D721Med (cell line): ENCODE data around the gene AGAP1.

Experiments
- DNase-seq: peaks from one replicate; pipeline ENCODE4 v3.0.0; 2011; ENCODE audit warnings: low spot score; ENCODE audit not compliant: insufficient read length
- FAIRE-seq: peaks from 2 replicates; lab custom pipeline; 2011; peaks lifted over from hg19 to GRCh38; lab: Jason Lieb, UNC
- TF ChIP-seq, protein P1 (sequence below): IDR thresholded peaks from 2 replicates; pipeline ENCODE4 v1.5.1; 2012; ENCODE audit warnings: mild to moderate bottlenecking, control low read depth; ENCODE audit not compliant: insufficient read depth; ENCODE audit errors: missing control alignments

AGAP1 gene

DNA sequence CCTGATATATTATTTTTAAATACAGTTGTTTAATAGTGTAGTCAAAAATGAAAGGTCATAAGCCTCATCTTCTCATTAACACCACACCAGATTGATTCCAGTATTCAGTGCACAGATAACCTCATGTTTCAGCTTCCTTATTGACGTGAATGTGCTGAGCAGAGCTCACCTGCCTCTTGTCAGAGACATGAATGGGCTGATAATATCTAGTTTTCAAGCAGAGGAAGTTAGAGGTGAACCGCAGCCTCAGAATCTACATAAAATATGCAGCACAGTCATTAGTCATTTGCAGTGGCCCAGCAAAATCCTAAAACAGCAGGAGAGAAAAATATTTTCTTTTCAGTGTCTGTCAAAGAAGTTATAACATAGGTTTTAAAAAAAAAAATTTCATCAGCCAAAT is 458.1 kb downstream of the AGAP1 start:
- DNase-seq (no peak), FAIRE-seq (no peak)
- TF ChIP-seq, protein P1, sequence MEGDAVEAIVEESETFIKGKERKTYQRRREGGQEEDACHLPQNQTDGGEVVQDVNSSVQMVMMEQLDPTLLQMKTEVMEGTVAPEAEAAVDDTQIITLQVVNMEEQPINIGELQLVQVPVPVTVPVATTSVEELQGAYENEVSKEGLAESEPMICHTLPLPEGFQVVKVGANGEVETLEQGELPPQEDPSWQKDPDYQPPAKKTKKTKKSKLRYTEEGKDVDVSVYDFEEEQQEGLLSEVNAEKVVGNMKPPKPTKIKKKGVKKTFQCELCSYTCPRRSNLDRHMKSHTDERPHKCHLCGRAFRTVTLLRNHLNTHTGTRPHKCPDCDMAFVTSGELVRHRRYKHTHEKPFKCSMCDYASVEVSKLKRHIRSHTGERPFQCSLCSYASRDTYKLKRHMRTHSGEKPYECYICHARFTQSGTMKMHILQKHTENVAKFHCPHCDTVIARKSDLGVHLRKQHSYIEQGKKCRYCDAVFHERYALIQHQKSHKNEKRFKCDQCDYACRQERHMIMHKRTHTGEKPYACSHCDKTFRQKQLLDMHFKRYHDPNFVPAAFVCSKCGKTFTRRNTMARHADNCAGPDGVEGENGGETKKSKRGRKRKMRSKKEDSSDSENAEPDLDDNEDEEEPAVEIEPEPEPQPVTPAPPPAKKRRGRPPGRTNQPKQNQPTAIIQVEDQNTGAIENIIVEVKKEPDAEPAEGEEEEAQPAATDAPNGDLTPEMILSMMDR = no peak

DNA sequence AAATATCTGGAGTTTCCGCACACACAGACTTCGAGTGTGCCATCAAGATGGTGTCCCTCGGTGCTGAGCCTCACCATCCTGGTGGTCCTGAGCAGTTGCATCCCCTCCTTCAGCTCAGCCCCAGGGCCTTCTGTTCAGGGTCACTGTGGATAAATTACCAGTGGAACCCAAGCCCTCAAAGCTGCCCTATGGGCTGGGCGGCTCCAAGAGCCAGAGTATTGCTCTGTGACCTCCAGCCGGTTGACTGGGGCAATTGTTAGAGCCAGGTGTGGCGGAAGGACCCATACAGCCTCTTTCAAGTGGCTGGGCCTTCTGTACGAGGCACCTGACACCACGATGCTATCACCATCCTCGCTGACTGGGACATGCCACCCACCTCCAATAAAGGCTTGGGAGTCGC is 458.9 kb downstream of the AGAP1 start:
- TF ChIP-seq, protein P1 = no peak
- DNase-seq = no peak
- FAIRE-seq = no peak

DNA sequence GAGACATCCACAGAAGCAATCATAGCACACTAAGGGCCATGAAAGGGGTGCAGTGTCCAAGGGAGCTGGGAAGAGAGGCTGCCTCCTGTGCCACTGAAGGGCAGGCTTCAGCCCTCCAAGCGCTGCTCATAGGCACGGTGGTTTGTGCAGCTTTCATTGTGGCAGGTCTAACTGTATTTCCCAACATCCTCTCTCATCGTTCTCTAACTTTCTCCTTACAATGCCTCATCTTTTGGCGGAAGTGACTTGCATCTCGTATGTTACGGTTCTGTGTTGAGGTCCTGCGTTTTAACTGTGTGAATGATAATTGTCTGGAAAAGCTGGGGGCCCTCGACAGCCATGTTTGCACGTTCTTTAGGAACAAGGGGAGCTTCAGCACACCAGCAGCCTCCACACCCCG is 460.4 kb downstream of the AGAP1 start:
- FAIRE-seq (no peak), DNase-seq (no peak)
- TF ChIP-seq, protein P1 = no peak

DNA sequence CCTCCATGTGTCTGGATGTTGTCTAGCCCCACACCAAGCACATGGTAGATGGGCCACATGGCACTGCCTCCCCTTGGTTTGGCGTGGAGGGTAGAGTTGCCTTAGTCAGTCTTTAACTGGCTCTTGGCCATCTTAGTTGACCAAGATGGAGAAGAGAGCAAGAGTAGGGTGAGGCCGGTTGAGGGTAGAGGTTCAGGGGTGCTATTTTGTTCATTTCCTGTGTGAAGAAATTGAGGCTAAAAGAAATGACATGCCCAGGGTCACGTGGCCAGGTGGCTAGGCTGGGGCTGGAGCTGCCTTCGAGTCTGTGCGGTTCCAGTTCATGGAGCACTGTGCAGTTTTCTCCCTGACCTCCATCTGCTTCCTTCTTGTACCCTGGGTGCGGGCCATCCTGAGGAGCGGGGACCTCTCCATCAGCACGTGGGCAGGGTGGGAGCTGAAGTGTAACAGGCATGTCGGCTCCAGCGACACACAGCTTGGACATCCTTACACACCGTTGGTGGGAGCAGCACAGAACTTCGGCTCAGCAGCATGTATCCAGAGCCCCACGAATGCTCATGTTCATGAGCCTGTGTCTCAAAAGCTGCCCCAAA is 461.1 kb downstream of the AGAP1 start:
- TF ChIP-seq, protein P1 = no peak
- FAIRE-seq (no peak), DNase-seq (no peak)

DNA sequence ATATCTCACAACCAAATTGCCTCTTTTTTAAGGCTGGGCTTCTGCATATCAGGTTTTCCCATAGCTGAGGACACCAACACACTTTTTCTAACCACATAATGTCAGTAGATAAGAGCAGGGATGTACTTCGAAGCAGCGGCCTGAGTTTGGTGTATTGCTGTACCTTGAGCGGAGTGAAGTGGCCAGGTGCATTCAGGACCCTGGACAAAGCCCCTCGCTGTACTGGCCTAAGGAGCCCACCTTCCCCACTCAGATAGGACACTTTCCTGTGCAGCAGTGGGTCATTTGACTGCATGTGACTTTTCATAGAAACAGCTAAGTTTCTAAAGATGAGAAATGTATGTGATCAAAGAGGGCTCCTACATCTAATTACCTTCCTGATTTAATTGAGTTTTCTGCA is 461.8 kb downstream of the AGAP1 start:
- DNase-seq (no peak), FAIRE-seq (no peak)
- TF ChIP-seq, protein P1 = no peak

DNA sequence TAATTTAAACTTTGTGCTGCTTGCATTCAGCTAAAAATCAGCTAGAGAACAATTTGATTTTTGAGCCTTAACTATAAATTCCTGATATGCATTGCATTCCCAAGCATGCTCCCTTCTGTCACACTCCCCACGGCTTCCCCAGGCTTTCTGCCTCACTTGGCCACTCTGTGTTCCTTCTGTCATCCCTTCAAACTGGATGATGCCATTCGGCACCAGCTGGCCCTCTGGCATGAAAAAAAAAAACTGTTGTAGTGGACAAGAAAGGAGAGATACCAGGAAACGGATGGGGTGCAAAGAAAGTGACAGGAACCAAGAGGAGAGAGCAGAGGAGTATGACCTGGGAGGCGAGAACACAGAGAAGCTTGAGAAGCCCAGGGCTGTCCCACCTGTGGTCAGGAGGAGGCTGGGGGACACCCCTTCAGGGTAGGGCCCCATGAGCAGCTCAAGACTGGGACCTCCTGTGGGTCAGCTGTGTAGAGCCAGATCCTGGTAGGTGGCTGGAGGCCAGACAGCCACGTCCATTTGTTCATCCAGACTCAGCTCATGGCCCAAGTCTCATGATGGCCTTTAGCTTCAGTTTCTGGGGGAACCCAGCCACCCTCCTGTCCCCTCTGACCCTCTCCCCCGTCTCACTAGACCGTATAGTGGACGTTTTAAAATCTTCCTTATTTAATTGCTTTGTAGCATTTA is 462.6 kb downstream of the AGAP1 start:
- no peak for DNase-seq
- TF ChIP-seq, protein P1 = no peak
- no peak for FAIRE-seq

DNA sequence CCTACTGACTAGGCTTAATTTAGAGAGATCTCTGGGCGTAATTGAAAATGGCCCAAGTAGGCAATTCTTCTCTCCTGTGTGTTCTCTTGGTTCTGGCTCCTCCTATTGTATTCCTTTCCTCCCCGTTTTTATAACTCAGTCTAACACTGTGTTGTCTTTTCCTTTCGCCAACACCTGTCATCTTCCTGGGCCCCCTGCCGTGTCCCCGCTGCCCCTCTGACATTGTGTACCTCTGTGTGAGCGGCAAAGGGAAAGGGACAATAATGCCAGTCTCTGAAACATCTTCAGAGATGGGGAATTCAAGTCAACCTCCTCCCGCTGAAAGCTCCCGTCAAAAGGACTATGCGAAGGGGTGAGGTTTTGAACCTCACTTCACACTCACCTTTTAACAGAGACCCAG is 463.4 kb downstream of the AGAP1 start:
- TF ChIP-seq, protein P1 = no peak
- DNase-seq = no peak
- no peak for FAIRE-seq
